HEK293T (cell line): ENCODE measurements around the gene EIF2S1.

Source experiments
- CTCF ChIA-PET: fragments of 350-600 bp; formaldehyde crosslinking; extraction: SDS; loops from one replicate; lab custom pipeline; 2021; ENCODE audit warnings: antibody characterized with exemption, inconsistent platforms; lab: Yijun Ruan, JAX
- POLR2A ChIA-PET: fragments of 350-600 bp; formaldehyde crosslinking; extraction: SDS; loops from one replicate; lab custom pipeline; 2020; ENCODE audit warnings: antibody characterized with exemption, inconsistent platforms; lab: Yijun Ruan, JAX
- DNase-seq: peaks from one replicate; pipeline ENCODE4 v3.0.0; 2012; ENCODE audit warnings: mixed read lengths; ENCODE audit errors: extremely low spot score
- ARNT ChIP-seq: fragments of 450-650 bp; IDR thresholded peaks from 2 replicates; pipeline ENCODE4 v1.6.1; 2017; ENCODE audit warnings: mild to moderate bottlenecking
- BHLHE40 ChIP-seq: fragments of 450-650 bp; IDR thresholded peaks from 2 replicates; pipeline ENCODE4 v1.6.1; 2016; ENCODE audit warnings: mild to moderate bottlenecking, moderate library complexity, borderline replicate concordance
- CTBP1 ChIP-seq: fragments of 450-650 bp; IDR thresholded peaks from 2 replicates; pipeline ENCODE4 v1.6.1; 2016; ENCODE audit warnings: borderline replicate concordance
- ELF4 ChIP-seq: fragments of 450-650 bp; IDR thresholded peaks from 2 replicates; pipeline ENCODE4 v1.6.1; 2017; ENCODE audit warnings: antibody characterized with exemption
- FOXA1 ChIP-seq: fragments of 450-650 bp; IDR thresholded peaks from 2 replicates; pipeline ENCODE4 v1.6.1; 2016; ENCODE audit warnings: mild to moderate bottlenecking
- FOXK2 ChIP-seq: fragments of 450-650 bp; IDR thresholded peaks from 2 replicates; pipeline ENCODE4 v1.6.1; 2016; ENCODE audit warnings: mild to moderate bottlenecking
- FOXM1 ChIP-seq: fragments of 450-650 bp; IDR thresholded peaks from 2 replicates; pipeline ENCODE4 v1.6.1; 2017; ENCODE audit warnings: mild to moderate bottlenecking, borderline replicate concordance
- HDGF ChIP-seq: fragments of 450-650 bp; IDR thresholded peaks from 2 replicates; pipeline ENCODE4 v1.6.1; 2017; ENCODE audit warnings: antibody characterized with exemption, borderline replicate concordance
- L3MBTL2 ChIP-seq: fragments of 450-650 bp; conservative IDR thresholded peaks from 2 replicates; pipeline ENCODE4 v1.6.1; 2016; ENCODE audit warnings: mild to moderate bottlenecking
- LEF1 ChIP-seq: fragments of 450-650 bp; IDR thresholded peaks from 2 replicates; pipeline ENCODE4 v1.6.1; 2017; ENCODE audit warnings: mild to moderate bottlenecking, borderline replicate concordance
- NFRKB ChIP-seq: fragments of 450-650 bp; IDR thresholded peaks from 2 replicates; pipeline ENCODE4 v1.6.1; 2016; ENCODE audit warnings: mild to moderate bottlenecking, moderate library complexity
- SP1 ChIP-seq: fragments of 450-650 bp; IDR thresholded peaks from 2 replicates; pipeline ENCODE4 v1.6.1; 2017
- SUZ12 ChIP-seq: fragments of 450-650 bp; IDR thresholded peaks from 2 replicates; pipeline ENCODE4 v1.6.1; 2016; ENCODE audit warnings: mild to moderate bottlenecking
- TARDBP ChIP-seq: fragments of 450-650 bp; IDR thresholded peaks from 2 replicates; pipeline ENCODE4 v1.6.1; 2016
- ZNF384 ChIP-seq: fragments of 450-650 bp; IDR thresholded peaks from 2 replicates; pipeline ENCODE4 v1.6.1; 2016
- TF ChIP-seq, protein P1 (sequence below): fragments of 450-650 bp; IDR thresholded peaks from 2 replicates; pipeline ENCODE4 v1.6.1; 2016

Gene EIF2S1

DNA sequence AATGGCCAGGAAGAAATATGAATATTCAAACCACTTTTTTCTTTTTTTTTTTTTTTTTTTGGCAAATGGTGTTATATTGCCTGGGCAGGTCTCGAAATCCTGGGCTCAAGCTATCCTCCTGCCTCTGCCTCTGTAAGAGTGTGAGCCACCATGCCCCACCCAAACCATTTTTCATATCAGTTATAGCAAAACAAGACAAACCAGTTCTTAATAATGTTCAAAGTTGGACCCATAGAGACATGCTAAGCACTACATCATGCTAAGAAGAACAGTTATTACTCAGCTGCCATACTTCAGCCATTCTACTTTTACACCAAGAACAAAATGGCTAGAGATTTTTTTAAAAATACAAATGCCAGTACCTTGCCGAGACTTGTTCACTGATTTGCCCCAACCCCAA is 25.5 kb downstream of the EIF2S1 start:
- POLR2A ChIA-PET, result no interaction called here
- TF ChIP-seq FOXA1 (no peak), FOXK2 (no peak)
- CTCF ChIA-PET, result interaction anchor here (0.9 to 1.1 kb wide), 2 partner anchors 186 to 221 kb away, joined by 3 read pairs; no protein-coding TSS in a partner anchor
- no peak for DNase-seq

DNA sequence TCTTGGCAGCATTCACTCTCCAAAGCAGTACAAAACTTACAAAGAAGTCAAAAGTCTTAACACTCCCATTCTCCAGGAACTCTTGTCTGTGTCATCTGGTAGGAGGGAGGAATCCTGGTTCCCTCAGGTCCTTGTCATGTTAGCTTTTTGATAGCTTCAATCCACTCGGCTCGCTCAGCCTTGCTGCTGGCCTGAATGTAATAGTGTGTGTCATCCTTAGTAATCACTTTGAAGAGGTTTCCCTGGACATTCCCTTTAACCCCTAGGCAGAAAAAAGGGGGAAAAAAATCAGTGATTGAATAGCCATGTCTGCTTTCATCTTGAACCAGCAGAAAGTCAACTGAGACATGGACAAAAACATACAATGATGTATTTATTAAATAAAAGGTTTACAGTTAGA is 27.1 kb downstream of the EIF2S1 start:
- no peak for TF ChIP-seq CTBP1
- TF ChIP-seq SP1, result no peak
- TF ChIP-seq ELF4, result no peak
- TF ChIP-seq, protein P1, sequence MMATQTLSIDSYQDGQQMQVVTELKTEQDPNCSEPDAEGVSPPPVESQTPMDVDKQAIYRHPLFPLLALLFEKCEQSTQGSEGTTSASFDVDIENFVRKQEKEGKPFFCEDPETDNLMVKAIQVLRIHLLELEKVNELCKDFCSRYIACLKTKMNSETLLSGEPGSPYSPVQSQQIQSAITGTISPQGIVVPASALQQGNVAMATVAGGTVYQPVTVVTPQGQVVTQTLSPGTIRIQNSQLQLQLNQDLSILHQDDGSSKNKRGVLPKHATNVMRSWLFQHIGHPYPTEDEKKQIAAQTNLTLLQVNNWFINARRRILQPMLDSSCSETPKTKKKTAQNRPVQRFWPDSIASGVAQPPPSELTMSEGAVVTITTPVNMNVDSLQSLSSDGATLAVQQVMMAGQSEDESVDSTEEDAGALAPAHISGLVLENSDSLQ, result no peak
- TF ChIP-seq BHLHE40, result no peak
- TF ChIP-seq LEF1, result no peak
- TF ChIP-seq SUZ12, result no peak
- TF ChIP-seq FOXK2, result no peak
- TF ChIP-seq TARDBP, result no peak
- no peak for TF ChIP-seq FOXM1
- no peak for TF ChIP-seq NFRKB
- TF ChIP-seq FOXA1, result no peak
- no peak for TF ChIP-seq ARNT
- TF ChIP-seq HDGF, result no peak
- TF ChIP-seq L3MBTL2, result no peak
- DNase-seq, result no peak
- ChIA-PET CTCF (no interaction called here), POLR2A (no interaction called here)

DNA sequence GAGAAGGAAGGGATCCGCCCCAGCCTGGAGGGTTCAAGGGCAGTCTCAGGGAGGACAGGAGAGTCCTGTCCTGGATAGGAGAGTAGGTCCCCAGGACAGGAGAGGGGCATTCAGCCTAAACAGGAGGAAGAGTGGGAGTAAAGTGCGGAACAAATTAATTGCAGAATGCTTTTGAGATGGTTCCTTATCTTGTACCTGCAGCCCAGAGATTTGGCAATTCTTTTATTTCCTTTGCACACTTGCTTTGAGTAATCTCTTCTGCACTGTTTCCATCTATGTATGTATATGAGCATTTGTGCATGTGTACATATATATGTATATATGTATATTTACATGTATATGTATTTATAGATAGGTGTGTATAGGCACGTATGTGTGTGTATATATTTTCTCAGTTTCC is 29.1 kb downstream of the EIF2S1 start:
- DNase-seq, result no peak
- CTCF ChIA-PET, result interaction anchor here (0.6 kb wide), 1 partner anchor 193 kb away, joined by 3 read pairs; no protein-coding TSS in a partner anchor
- TF ChIP-seq HDGF, result no peak
- no peak for TF ChIP-seq FOXM1
- POLR2A ChIA-PET, result no interaction called here

DNA sequence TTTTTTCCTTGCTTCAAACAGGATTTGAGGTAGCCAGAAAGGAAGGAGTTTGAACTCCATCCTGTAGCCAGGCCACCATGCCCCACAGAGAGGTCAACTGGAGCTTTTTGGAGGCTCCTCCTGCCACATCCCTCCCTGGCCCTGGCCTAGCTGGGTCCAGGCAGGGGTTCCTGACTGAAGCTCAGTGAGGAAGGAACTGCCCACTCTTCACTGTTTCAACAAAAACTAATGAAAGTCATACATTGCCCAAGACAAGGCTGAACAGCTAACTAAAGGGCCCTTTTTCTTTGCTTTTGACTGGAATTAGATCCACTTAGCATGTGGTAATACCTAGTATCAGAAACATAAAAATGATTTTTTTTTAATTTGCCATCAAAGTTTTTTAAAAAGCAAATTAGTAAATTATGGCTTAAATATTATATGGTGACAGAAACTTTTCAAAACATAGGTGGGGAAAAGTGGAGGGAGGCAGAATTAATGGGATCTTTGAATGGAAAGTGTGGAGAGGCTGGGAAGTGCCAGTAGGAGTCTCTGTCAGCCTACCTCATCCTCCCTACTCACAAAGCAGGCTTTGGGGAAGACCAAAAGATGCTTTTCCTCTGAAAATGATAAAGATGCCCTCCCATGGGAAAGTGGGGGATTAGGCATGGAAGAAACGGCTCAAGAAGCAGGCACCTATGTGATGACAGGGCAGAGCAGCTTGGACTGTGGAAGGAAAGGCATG is 29.8 kb downstream of the EIF2S1 start:
- DNase-seq, result no peak
- POLR2A ChIA-PET, result no interaction called here
- no peak for TF ChIP-seq L3MBTL2
- CTCF ChIA-PET, result interaction anchor here (0.6 kb wide), 1 partner anchor 193 kb away, joined by 3 read pairs; no protein-coding TSS in a partner anchor

DNA sequence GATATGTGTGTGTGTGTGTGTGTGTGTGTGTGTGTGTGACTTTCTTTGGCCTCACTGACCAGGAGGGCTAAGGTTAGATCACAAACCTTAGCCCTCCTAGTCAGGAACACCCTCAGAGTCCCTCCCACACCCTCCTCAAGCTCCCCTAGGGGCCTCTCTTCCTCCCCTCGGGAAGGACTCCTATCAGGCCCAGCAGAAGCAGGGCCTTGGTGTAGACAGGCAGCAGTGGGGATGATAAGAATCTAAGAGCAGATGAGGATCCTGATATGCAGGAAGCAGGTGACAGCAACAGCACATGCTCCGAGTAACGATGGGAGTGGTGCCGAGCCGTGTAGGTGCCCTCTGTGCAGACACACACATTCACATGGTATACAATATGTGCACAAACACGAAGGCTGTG is 31.1 kb downstream of the EIF2S1 start:
- POLR2A ChIA-PET, result no interaction called here
- no peak for TF ChIP-seq SP1
- TF ChIP-seq LEF1, result no peak
- no peak for TF ChIP-seq BHLHE40
- TF ChIP-seq ZNF384, result no peak
- no peak for TF ChIP-seq L3MBTL2
- TF ChIP-seq HDGF, result no peak
- TF ChIP-seq FOXK2, result no peak
- no peak for TF ChIP-seq SUZ12
- TF ChIP-seq ELF4, result no peak
- no peak for TF ChIP-seq NFRKB
- no peak for TF ChIP-seq FOXA1
- no peak for TF ChIP-seq CTBP1
- TF ChIP-seq ARNT, result no peak
- TF ChIP-seq, protein P1, result no peak
- no peak for TF ChIP-seq TARDBP
- no peak for TF ChIP-seq FOXM1
- DNase-seq, result no peak
- CTCF ChIA-PET, result no interaction called here

DNA sequence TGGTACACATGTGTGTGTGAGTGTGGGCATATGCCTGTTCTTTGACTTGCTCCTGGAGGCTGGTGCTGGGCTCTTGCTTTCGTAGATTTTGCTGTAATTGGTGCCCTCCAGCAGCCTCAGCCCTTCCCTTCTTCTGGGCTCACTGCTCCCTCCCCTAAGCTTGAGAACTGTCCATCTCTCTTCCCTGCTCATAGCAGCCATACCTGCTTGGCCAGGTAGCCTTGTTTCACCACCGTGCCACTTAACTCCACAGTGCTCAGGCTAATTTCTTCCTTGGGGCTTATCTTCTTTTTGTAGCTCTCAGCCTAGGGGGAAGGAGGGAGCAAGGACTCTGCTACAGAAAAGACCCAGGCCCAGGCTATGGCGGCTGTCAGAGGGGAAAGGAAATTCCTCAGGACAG is 32.0 kb downstream of the EIF2S1 start:
- POLR2A ChIA-PET, result no interaction called here
- TF ChIP-seq L3MBTL2 (no peak), SUZ12 (no peak)
- CTCF ChIA-PET, result no interaction called here
- no peak for DNase-seq

DNA sequence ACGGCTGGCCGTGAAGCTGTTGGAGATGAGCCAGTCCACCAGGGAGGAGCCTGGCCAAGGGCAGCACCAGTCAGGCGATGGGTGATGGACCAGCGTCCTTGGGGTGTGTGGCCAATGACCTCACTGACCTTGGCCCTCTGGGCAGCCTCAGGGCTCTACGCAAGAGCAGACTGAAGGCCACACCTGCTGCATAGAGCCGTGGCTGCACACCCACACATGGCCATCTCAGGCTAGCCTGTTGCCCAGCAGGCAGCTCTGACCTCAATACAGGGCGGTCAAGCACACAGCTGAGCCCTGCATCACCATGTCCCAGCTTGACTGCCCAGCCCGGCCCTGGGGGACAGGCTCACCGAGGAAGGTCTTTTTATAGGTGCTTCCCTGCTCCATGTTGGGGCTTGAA is 32.7 kb downstream of the EIF2S1 start:
- ChIA-PET CTCF (no interaction called here), POLR2A (no interaction called here)
- DNase-seq, result no peak
- TF ChIP-seq TARDBP, result no peak
- TF ChIP-seq FOXA1, result no peak
- no peak for TF ChIP-seq ARNT
- TF ChIP-seq HDGF, result no peak
- TF ChIP-seq LEF1, result no peak
- no peak for TF ChIP-seq ZNF384

DNA sequence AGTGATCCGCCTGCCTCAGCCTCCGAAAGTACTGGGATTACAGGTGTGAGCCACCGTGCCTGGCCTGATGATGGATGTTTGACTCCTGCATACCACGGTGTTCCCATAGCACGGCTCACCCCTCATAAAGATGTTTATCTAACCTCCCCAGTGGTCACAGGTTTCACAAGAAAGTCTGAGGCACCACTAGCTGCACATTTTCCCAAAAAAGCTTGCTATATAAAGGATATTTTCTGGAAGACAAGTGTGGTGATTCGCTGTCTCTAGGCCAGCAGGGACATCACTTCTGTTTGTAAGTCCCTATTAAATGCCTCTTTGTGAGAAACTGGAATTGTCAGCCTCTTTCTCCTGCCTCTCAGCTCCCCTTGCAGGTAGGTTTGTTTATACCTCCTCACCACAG is 33.6 kb downstream of the EIF2S1 start:
- TF ChIP-seq FOXK2 (no peak), FOXA1 (no peak), HDGF (no peak)
- no peak for DNase-seq
- POLR2A ChIA-PET, result no interaction called here
- CTCF ChIA-PET, result no interaction called here
